Measurements from ENCODE around the gene TIMP2. TPM values are rescaled to one million over a fixed set of nuclear protein-coding genes. Genes with fewer than 3 reads are reported as not detected.
"Not testable (repeated sequence)": the region's sequence is repeated elsewhere in the genome, so short reads cannot be mapped to it uniquely, and the experiment has no call there.

The TIMP2 gene
- total RNA-seq, 1 experiment from 2014 or later, result 62.4 TPM

GRCh38 chr17:78890498-78890897 lies 34.7 kb downstream of the TIMP2 start:
- Histone ChIP-seq H3K27ac (ENCODE audit: low read length) (no peak overlapping the region), H3K4me3 (ENCODE audit: low read depth in 2 of 2, low read length in 2 of 2) (no peak overlapping the region), H3K9me3 (ENCODE audit: control insufficient read depth, insufficient read depth, low read depth, low read length) (no peaks in the 10 kb centered on the region), H3K27me3 (ENCODE audit: control insufficient read depth, insufficient read depth, low read length) (no peaks in the 10 kb centered on the region), H3K4me1 (ENCODE audit: control insufficient read depth, insufficient read depth, low read length) (no peaks in the 10 kb centered on the region), H3K36me3 (ENCODE audit: control insufficient read depth, insufficient read depth, low read length) (no peaks in the 10 kb centered on the region)
- TF ChIP-seq TCF7L2 (IDR thresholded peaks at IDR 0.05; ENCODE audit: low read depth, low read length) (no peak), CTCF (IDR thresholded peaks at IDR 0.05) (no peak), REST (IDR thresholded peaks at IDR 0.05; ENCODE audit: insufficient read depth in 1 of 2, low read depth in 2 of 2, low read length in 1 of 2) (no peak), POLR2AphosphoS5 (IDR thresholded peaks at IDR 0.05; ENCODE audit: low read depth, low read length) (no peak), SIN3A (IDR thresholded peaks at IDR 0.05; ENCODE audit: borderline replicate concordance, insufficient read depth, low read depth, low read length) (no peak)
- POLR2A ChIA-PET, result no interaction called here
- BruUV-seq (replicated peaks), result no TSS peak
- ATAC-seq (no peak), DNase-seq (ENCODE audit: low read depth, low spot score) (no peak)
- CTCF ChIA-PET, result no interaction called here
- in situ Hi-C loops (cut with HindIII; ENCODE audit: low pct_unique_long_range_greater_than_20kb, low sequenced_read_pairs), result no loop called here
- intact Hi-C loops (cut with micrococcal nuclease; ENCODE audit: unreplicated experiment), result no loop called here

- H3K27me3 ChIP-seq (ENCODE audit: control insufficient read depth, insufficient read depth, low read length); in situ Hi-C loops (cut with HindIII; ENCODE audit: low pct_unique_long_range_greater_than_20kb, low sequenced_read_pairs); H3K4me3 ChIP-seq (ENCODE audit: low read depth in 2 of 2, low read length in 2 of 2); BruUV-seq (replicated peaks); DNase-seq (ENCODE audit: low read depth, low spot score); H3K9me3 ChIP-seq (ENCODE audit: control insufficient read depth, insufficient read depth, low read depth, low read length); CTCF ChIA-PET; H3K27ac ChIP-seq (ENCODE audit: low read length); ATAC-seq; intact Hi-C loops (cut with micrococcal nuclease; ENCODE audit: unreplicated experiment); POLR2A ChIA-PET; H3K36me3 ChIP-seq (ENCODE audit: control insufficient read depth, insufficient read depth, low read length); H3K4me1 ChIP-seq (ENCODE audit: control insufficient read depth, insufficient read depth, low read length): not testable (repeated sequence)
Measured at GRCh38 chr17:78890096-78890495, 35.1 kb downstream of the TIMP2 start.

- in situ Hi-C loops (cut with HindIII; ENCODE audit: low pct_unique_long_range_greater_than_20kb, low sequenced_read_pairs) (no loop called here), intact Hi-C loops (cut with micrococcal nuclease; ENCODE audit: unreplicated experiment) (no loop called here)
- Histone ChIP-seq H3K4me1 (ENCODE audit: control insufficient read depth, insufficient read depth, low read length) (no peaks in the 10 kb centered on the region), H3K9me3 (ENCODE audit: control insufficient read depth, insufficient read depth, low read depth, low read length) (no peaks in the 10 kb centered on the region), H3K27ac (ENCODE audit: low read length) (no peak overlapping the region), H3K36me3 (ENCODE audit: control insufficient read depth, insufficient read depth, low read length) (no peaks in the 10 kb centered on the region), H3K4me3 (ENCODE audit: low read depth in 2 of 2, low read length in 2 of 2) (no peak overlapping the region), H3K27me3 (ENCODE audit: control insufficient read depth, insufficient read depth, low read length) (no peaks in the 10 kb centered on the region)
- ATAC-seq (no peak), DNase-seq (ENCODE audit: low read depth, low spot score) (no peak)
- ChIA-PET POLR2A (no interaction called here), CTCF (no interaction called here)
- TF ChIP-seq POLR2AphosphoS5 (IDR thresholded peaks at IDR 0.05; ENCODE audit: low read depth, low read length), result no peak
- no peak for TF ChIP-seq CTCF (IDR thresholded peaks at IDR 0.05)
- TF ChIP-seq REST (IDR thresholded peaks at IDR 0.05; ENCODE audit: insufficient read depth in 1 of 2, low read depth in 2 of 2, low read length in 1 of 2), result no peak
- no peak for TF ChIP-seq TCF7L2 (IDR thresholded peaks at IDR 0.05; ENCODE audit: low read depth, low read length)
- no peak for TF ChIP-seq SIN3A (IDR thresholded peaks at IDR 0.05; ENCODE audit: borderline replicate concordance, insufficient read depth, low read depth, low read length)
- BruUV-seq (replicated peaks), result no TSS peak
Measured at GRCh38 chr17:78889531-78889930, 35.7 kb downstream of the TIMP2 start.
